Activated CD4-positive, alpha-beta T cell treated with anti-CD3 and anti-CD28 coated beads, Interleukin-2, amount 10 ng/mL, durations not matched to agents 7 days and 5 days (primary cell): ENCODE results near the gene MS4A18. TPM values are rescaled to one million over a fixed set of nuclear protein-coding genes. Genes with fewer than 3 reads are reported as not detected.

Experiments
- CTCF ChIA-PET: fragments of 350-600 bp; sonication (Branson Sonifier 250); formaldehyde crosslinking; loops from one replicate; lab custom pipeline; 2021; ENCODE audit warnings: antibody characterized with exemption; lab: Charles Lee
- POLR2A ChIA-PET: fragments of 350-600 bp; sonication (Branson Sonifier 250); formaldehyde crosslinking; loops from one replicate; lab custom pipeline; 2021; ENCODE audit warnings: antibody characterized with exemption; lab: Charles Lee
- DNase-seq: peaks from one replicate; pipeline ENCODE4 v3.0.0-alpha.2; 2020
- H3K27ac Mint-ChIP-seq: one replicate; pipeline ENCODE4 v1.8.0; 2021; ENCODE audit warnings: mild to moderate bottlenecking, moderate library complexity, mixed read lengths
- H3K27me3 Mint-ChIP-seq: one replicate; pipeline ENCODE4 v1.8.0; 2021; ENCODE audit warnings: mixed read lengths
- H3K36me3 Mint-ChIP-seq: one replicate; pipeline ENCODE4 v1.8.0; 2021; ENCODE audit warnings: low read depth, mixed read lengths
- H3K4me1 Mint-ChIP-seq: one replicate; pipeline ENCODE4 v1.8.0; 2021; ENCODE audit warnings: mixed read lengths
- H3K4me3 Mint-ChIP-seq: one replicate; pipeline ENCODE4 v1.8.0; 2021; ENCODE audit warnings: mild to moderate bottlenecking, moderate library complexity, mixed read lengths
- H3K9me3 Mint-ChIP-seq: one replicate; pipeline ENCODE4 v1.8.0; 2021; ENCODE audit warnings: mixed read lengths
- total RNA-seq, 2 experiments: library from RNA; stranded (reverse); gene quantifications; one replicate each; pipeline ENCODE4 v1.2.3, GENCODE V29; 2021

Gene MS4A18
- total RNA-seq, 2 experiments from 2014 or later: not detected

GRCh38 chr11:60774726-60775125, 50.2 kb downstream of the MS4A18 start:
- DNase-seq: no peak
- H3K27ac Mint-ChIP-seq: no peak overlapping the region
- ChIA-PET CTCF (interaction anchor here (0.6 to 1.9 kb wide), 6 partner anchors 12 to 855 kb away, joined by 3 to 9 read pairs (median 4); no protein-coding TSS in a partner anchor), POLR2A (interaction anchor here (0.6 kb wide), 1 partner anchor 10 kb away, joined by 3 read pairs; no protein-coding TSS in a partner anchor)
- peaks cover 12% of the 10 kb centered on the region for H3K27me3 Mint-ChIP-seq
- H3K4me1 Mint-ChIP-seq: peaks cover 9% of the 10 kb centered on the region
- no peak overlapping the region for H3K4me3 Mint-ChIP-seq
- no peaks in the 10 kb centered on the region for H3K36me3 Mint-ChIP-seq
- H3K9me3 Mint-ChIP-seq: no peaks in the 10 kb centered on the region

GRCh38 chr11:60775420-60775961, 51.0 kb downstream of the MS4A18 start:
- Mint-ChIP-seq H3K36me3 (no peaks in the 10 kb centered on the region), H3K27ac (peak overlapping the region; percentile 31), H3K27me3 (peaks cover 12% of the 10 kb centered on the region), H3K9me3 (no peaks in the 10 kb centered on the region), H3K4me1 (peaks cover 9% of the 10 kb centered on the region), H3K4me3 (no peak overlapping the region)
- CTCF ChIA-PET: interaction anchor here (0.6 to 2.4 kb wide), 11 partner anchors 8 to 854 kb away, joined by 3 to 9 read pairs (median 3); no protein-coding TSS in a partner anchor
- POLR2A ChIA-PET: no interaction called here
- peak; percentile 87 for DNase-seq

GRCh38 chr11:60776167-60776566, 51.6 kb downstream of the MS4A18 start:
- ChIA-PET CTCF (interaction anchor here (0.6 to 2.4 kb wide), 5 partner anchors 9 to 123 kb away, joined by 3 to 9 read pairs (median 4); no protein-coding TSS in a partner anchor), POLR2A (no interaction called here)
- H3K27ac Mint-ChIP-seq: no peak overlapping the region
- H3K4me3 Mint-ChIP-seq: no peak overlapping the region
- no peaks in the 10 kb centered on the region for H3K36me3 Mint-ChIP-seq
- DNase-seq: no peak
- peaks cover 9% of the 10 kb centered on the region for H3K4me1 Mint-ChIP-seq
- no peaks in the 10 kb centered on the region for H3K9me3 Mint-ChIP-seq
- peaks cover 12% of the 10 kb centered on the region for H3K27me3 Mint-ChIP-seq

- no peak for DNase-seq
- H3K9me3 Mint-ChIP-seq: no peaks in the 10 kb centered on the region
- CTCF ChIA-PET: interaction anchor here (0.5 to 2.4 kb wide), 3 partner anchors 10 to 1687 kb away, joined by 3 to 7 read pairs (median 3); no protein-coding TSS in a partner anchor
- no peak overlapping the region for H3K4me3 Mint-ChIP-seq
- no peaks in the 10 kb centered on the region for H3K36me3 Mint-ChIP-seq
- H3K27ac Mint-ChIP-seq: no peak overlapping the region
- POLR2A ChIA-PET: interaction anchor here (0.5 to 0.7 kb wide), 2 partner anchors 287 to 609 kb away, joined by 3 to 9 read pairs; no protein-coding TSS in a partner anchor
- peaks cover 12% of the 10 kb centered on the region for H3K27me3 Mint-ChIP-seq
- H3K4me1 Mint-ChIP-seq: peaks cover 9% of the 10 kb centered on the region
Measured at GRCh38 chr11:60777106-60777505, 52.6 kb downstream of the MS4A18 start.

- H3K36me3 Mint-ChIP-seq: no peaks in the 10 kb centered on the region
- POLR2A ChIA-PET: interaction anchor here (0.7 kb wide), 1 partner anchor 608 kb away, joined by 3 read pairs; no protein-coding TSS in a partner anchor
- no peak for DNase-seq
- no peaks in the 10 kb centered on the region for H3K9me3 Mint-ChIP-seq
- CTCF ChIA-PET: interaction anchor here (0.5 to 2.4 kb wide), 2 partner anchors 10 to 1687 kb away, joined by 3 to 7 read pairs; no protein-coding TSS in a partner anchor
- H3K4me3 Mint-ChIP-seq: no peak overlapping the region
- no peak overlapping the region for H3K27ac Mint-ChIP-seq
- peaks cover 12% of the 10 kb centered on the region for H3K27me3 Mint-ChIP-seq
- H3K4me1 Mint-ChIP-seq: peaks cover 9% of the 10 kb centered on the region
Measured at GRCh38 chr11:60777572-60777971, 53.1 kb downstream of the MS4A18 start.

- POLR2A ChIA-PET: no interaction called here
- CTCF ChIA-PET: no interaction called here
Measured at GRCh38 chr11:60780065-60780464, 55.5 kb downstream of the MS4A18 start.

GRCh38 chr11:60780774-60781173, 56.3 kb downstream of the MS4A18 start:
- peaks cover 12% of the 10 kb centered on the region for H3K27me3 Mint-ChIP-seq

More at GRCh38 chr11:60780065-60780464, 55.5 kb downstream of the MS4A18 start:
- Mint-ChIP-seq H3K9me3 (no peaks in the 10 kb centered on the region), H3K36me3 (no peaks in the 10 kb centered on the region), H3K27me3 (peaks cover 12% of the 10 kb centered on the region), H3K27ac (no peak overlapping the region), H3K4me1 (peaks cover 7% of the 10 kb centered on the region), H3K4me3 (no peak overlapping the region)
- DNase-seq: no peak

GRCh38 chr11:60781286-60781980, 56.9 kb downstream of the MS4A18 start:
- Mint-ChIP-seq H3K27ac (no peak overlapping the region), H3K4me1 (no peaks in the 10 kb centered on the region), H3K27me3 (peaks cover 12% of the 10 kb centered on the region), H3K36me3 (no peaks in the 10 kb centered on the region), H3K4me3 (no peak overlapping the region), H3K9me3 (no peaks in the 10 kb centered on the region)
- ChIA-PET POLR2A (no interaction called here), CTCF (no interaction called here)
- DNase-seq: no peak

More at GRCh38 chr11:60780774-60781173, 56.3 kb downstream of the MS4A18 start:
- H3K9me3 Mint-ChIP-seq: no peaks in the 10 kb centered on the region
- no peaks in the 10 kb centered on the region for H3K36me3 Mint-ChIP-seq
- H3K4me1 Mint-ChIP-seq: peaks cover under 1% of the 10 kb centered on the region
- H3K4me3 Mint-ChIP-seq: no peak overlapping the region
- H3K27ac Mint-ChIP-seq: no peak overlapping the region
- DNase-seq: no peak
- POLR2A ChIA-PET: no interaction called here
- CTCF ChIA-PET: no interaction called here

GRCh38 chr11:60781981-60782316, 57.4 kb downstream of the MS4A18 start:
- Mint-ChIP-seq H3K4me3 (no peak overlapping the region), H3K9me3 (no peaks in the 10 kb centered on the region), H3K27ac (no peak overlapping the region), H3K36me3 (no peaks in the 10 kb centered on the region), H3K27me3 (peaks cover 10% of the 10 kb centered on the region), H3K4me1 (no peaks in the 10 kb centered on the region)
- no peak for DNase-seq
- ChIA-PET POLR2A (no interaction called here), CTCF (no interaction called here)

- no peak for DNase-seq
- ChIA-PET CTCF (no interaction called here), POLR2A (no interaction called here)
- Mint-ChIP-seq H3K4me3 (no peak overlapping the region), H3K27ac (no peak overlapping the region), H3K4me1 (no peaks in the 10 kb centered on the region), H3K27me3 (peaks cover 5% of the 10 kb centered on the region), H3K36me3 (no peaks in the 10 kb centered on the region), H3K9me3 (no peaks in the 10 kb centered on the region)
Measured at GRCh38 chr11:60782393-60783140, 58.0 kb downstream of the MS4A18 start.

- no peak overlapping the region for H3K27ac Mint-ChIP-seq
- POLR2A ChIA-PET: no interaction called here
- H3K4me3 Mint-ChIP-seq: no peak overlapping the region
- H3K4me1 Mint-ChIP-seq: no peaks in the 10 kb centered on the region
- no peaks in the 10 kb centered on the region for H3K36me3 Mint-ChIP-seq
- peaks cover 2% of the 10 kb centered on the region for H3K27me3 Mint-ChIP-seq
- no peaks in the 10 kb centered on the region for H3K9me3 Mint-ChIP-seq
- DNase-seq: no peak
- CTCF ChIA-PET: no interaction called here
Measured at GRCh38 chr11:60783141-60783484, 58.6 kb downstream of the MS4A18 start.

- CTCF ChIA-PET: interaction anchor here (1.3 to 1.4 kb wide), 2 partner anchors 10 to 89 kb away, joined by 3 read pairs; no protein-coding TSS in a partner anchor
- Mint-ChIP-seq H3K36me3 (no peaks in the 10 kb centered on the region), H3K27me3 (no peaks in the 10 kb centered on the region), H3K27ac (no peak overlapping the region), H3K4me3 (no peak overlapping the region), H3K9me3 (no peaks in the 10 kb centered on the region), H3K4me1 (no peaks in the 10 kb centered on the region)
- POLR2A ChIA-PET: no interaction called here
- no peak for DNase-seq
Measured at GRCh38 chr11:60783911-60784310, 59.4 kb downstream of the MS4A18 start.
